Activated naive CD4-positive, alpha-beta T cell treated with anti-CD3 and anti-CD28 coated beads, Interleukin-2, amount 10 ng/mL, durations not matched to agents 7 days and 5 days (primary cell): ENCODE measurements around the gene EVI5L.

ENCODE experiments used
- CTCF ChIA-PET: fragments of 350-600 bp; sonication (Branson Sonifier 250); formaldehyde crosslinking; loops from one replicate; lab custom pipeline; 2021; ENCODE audit warnings: antibody characterized with exemption; lab: Charles Lee
- DNase-seq: peaks from one replicate; pipeline ENCODE4 v3.0.0-alpha.2; 2020
- H3K27ac Mint-ChIP-seq: one replicate; pipeline ENCODE4 v1.8.0; 2021; ENCODE audit warnings: mild to moderate bottlenecking, moderate library complexity, mixed read lengths
- H3K27me3 Mint-ChIP-seq: one replicate; pipeline ENCODE4 v1.8.0; 2021; ENCODE audit warnings: mild to moderate bottlenecking, mixed read lengths
- H3K36me3 Mint-ChIP-seq: one replicate; pipeline ENCODE4 v1.8.0; 2021; ENCODE audit warnings: mixed read lengths
- H3K4me1 Mint-ChIP-seq: one replicate; pipeline ENCODE4 v1.8.0; 2021; ENCODE audit warnings: mixed read lengths
- H3K4me3 Mint-ChIP-seq: one replicate; pipeline ENCODE4 v1.8.0; 2021; ENCODE audit warnings: mild to moderate bottlenecking, moderate library complexity, mixed read lengths
- H3K9me3 Mint-ChIP-seq: one replicate; pipeline ENCODE4 v1.8.0; 2021; ENCODE audit warnings: mixed read lengths

The EVI5L gene

GRCh38 chr19:7913652-7914051 is 83.6 kb downstream of the EVI5L start:
- peaks cover 49% of the 10 kb centered on the region for H3K27me3 Mint-ChIP-seq
- DNase-seq, result no peak
- CTCF ChIA-PET, result no interaction called here
- H3K4me3 Mint-ChIP-seq, result no peak overlapping the region
- no peak overlapping the region for H3K27ac Mint-ChIP-seq
- H3K4me1 Mint-ChIP-seq, result peaks cover 19% of the 10 kb centered on the region
- peaks cover 17% of the 10 kb centered on the region for H3K36me3 Mint-ChIP-seq
- H3K9me3 Mint-ChIP-seq, result no peaks in the 10 kb centered on the region

GRCh38 chr19:7914099-7914498 is 84.1 kb downstream of the EVI5L start:
- CTCF ChIA-PET, result no interaction called here
- Mint-ChIP-seq H3K4me3 (no peak overlapping the region), H3K27ac (no peak overlapping the region), H3K27me3 (peaks cover 54% of the 10 kb centered on the region), H3K4me1 (peaks cover 19% of the 10 kb centered on the region), H3K9me3 (no peaks in the 10 kb centered on the region), H3K36me3 (peaks cover 17% of the 10 kb centered on the region)
- DNase-seq, result no peak
